OCI-LY1 (cell line): ENCODE results near the gene MYO10.

Experiments used
- EZH2 ChIP-seq: fragments of 200-600 bp; sonication (generic), shearing (Covaris generic); IDR thresholded peaks from 2 replicates; pipeline ENCODE4 v1.8.0; 2017; ENCODE audit warnings: borderline replicate concordance, mixed run types, mild to moderate bottlenecking, antibody characterized with exemption, low read length, moderate library complexity, mixed read lengths
- TF ChIP-seq, protein P1 (sequence below): fragments of 200-600 bp; sonication (generic), shearing (Covaris generic); IDR thresholded peaks from 2 replicates; pipeline ENCODE4 v1.5.1; 2017; ENCODE audit warnings: mild to moderate bottlenecking, antibody characterized with exemption, low read length, moderate library complexity, mixed read lengths

GRCh38 chr5:16721151-16722096 lies 214.7 kb downstream of the MYO10 start:
- no peak for TF ChIP-seq EZH2
- TF ChIP-seq, protein P1, sequence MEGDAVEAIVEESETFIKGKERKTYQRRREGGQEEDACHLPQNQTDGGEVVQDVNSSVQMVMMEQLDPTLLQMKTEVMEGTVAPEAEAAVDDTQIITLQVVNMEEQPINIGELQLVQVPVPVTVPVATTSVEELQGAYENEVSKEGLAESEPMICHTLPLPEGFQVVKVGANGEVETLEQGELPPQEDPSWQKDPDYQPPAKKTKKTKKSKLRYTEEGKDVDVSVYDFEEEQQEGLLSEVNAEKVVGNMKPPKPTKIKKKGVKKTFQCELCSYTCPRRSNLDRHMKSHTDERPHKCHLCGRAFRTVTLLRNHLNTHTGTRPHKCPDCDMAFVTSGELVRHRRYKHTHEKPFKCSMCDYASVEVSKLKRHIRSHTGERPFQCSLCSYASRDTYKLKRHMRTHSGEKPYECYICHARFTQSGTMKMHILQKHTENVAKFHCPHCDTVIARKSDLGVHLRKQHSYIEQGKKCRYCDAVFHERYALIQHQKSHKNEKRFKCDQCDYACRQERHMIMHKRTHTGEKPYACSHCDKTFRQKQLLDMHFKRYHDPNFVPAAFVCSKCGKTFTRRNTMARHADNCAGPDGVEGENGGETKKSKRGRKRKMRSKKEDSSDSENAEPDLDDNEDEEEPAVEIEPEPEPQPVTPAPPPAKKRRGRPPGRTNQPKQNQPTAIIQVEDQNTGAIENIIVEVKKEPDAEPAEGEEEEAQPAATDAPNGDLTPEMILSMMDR = no peak
